Sigmoid colon (tissue), 4 donors: ENCODE data around the gene UTS2.

Source experiments
- EP300 ChIP-seq, 4 donors: sonication (generic); formaldehyde crosslinking; IDR thresholded peaks; one replicate each; pipeline ENCODE4 v1.6.1; 2017; ENCODE audit warnings: antibody characterized with exemption in 4 of 4
- POLR2A ChIP-seq, 2 donors: fragments of 450-650 bp; IDR thresholded peaks; one replicate each; pipeline ENCODE4 v1.6.1; 2016; ENCODE audit warnings: antibody characterized with exemption in 2 of 2, mild to moderate bottlenecking in 2 of 2, moderate library complexity in 2 of 2
- POLR2AphosphoS5 ChIP-seq, 4 donors: sonication (generic); formaldehyde crosslinking; IDR thresholded peaks; one replicate each; pipeline ENCODE4 v1.6.1; 2017; ENCODE audit warnings: antibody characterized with exemption in 4 of 4
- TF ChIP-seq, protein P1 (sequence below), 4 experiments: fragments of 450-650 bp in 3 of 4; fragments of 200-600 bp in 1 of 4; IDR thresholded peaks; one replicate each; pipeline ENCODE4 v1.5.1; 2016 to 2019; ENCODE audit warnings: antibody characterized with exemption in 4 of 4, mild to moderate bottlenecking in 3 of 4, moderate library complexity in 2 of 4

DNA sequence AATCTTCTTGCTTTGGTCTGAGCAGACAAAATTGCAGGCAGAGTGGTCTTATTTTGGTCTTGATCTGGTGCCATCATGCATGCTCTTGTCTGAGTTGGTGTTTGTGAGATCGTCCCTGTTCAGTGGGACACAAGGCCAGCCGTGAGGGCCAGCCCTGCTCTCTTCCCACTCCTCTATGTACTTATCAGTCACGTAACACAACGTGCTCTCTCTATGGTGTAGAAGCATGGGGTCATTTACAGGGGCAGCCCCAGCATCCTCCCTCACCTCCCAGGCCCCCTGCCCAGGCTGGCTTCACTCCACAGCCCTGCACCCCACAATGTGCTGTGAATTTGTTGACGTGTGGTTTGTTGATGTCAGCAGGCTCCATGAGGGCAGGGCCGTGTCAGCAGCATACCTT, 18.3 kb upstream of the UTS2 start:
- TF ChIP-seq POLR2A (IDR thresholded peaks at IDR 0.05) (no peak), EP300 (IDR thresholded peaks at IDR 0.05) (no peak), POLR2AphosphoS5 (IDR thresholded peaks at IDR 0.05) (no peak)
- TF ChIP-seq, protein P1, sequence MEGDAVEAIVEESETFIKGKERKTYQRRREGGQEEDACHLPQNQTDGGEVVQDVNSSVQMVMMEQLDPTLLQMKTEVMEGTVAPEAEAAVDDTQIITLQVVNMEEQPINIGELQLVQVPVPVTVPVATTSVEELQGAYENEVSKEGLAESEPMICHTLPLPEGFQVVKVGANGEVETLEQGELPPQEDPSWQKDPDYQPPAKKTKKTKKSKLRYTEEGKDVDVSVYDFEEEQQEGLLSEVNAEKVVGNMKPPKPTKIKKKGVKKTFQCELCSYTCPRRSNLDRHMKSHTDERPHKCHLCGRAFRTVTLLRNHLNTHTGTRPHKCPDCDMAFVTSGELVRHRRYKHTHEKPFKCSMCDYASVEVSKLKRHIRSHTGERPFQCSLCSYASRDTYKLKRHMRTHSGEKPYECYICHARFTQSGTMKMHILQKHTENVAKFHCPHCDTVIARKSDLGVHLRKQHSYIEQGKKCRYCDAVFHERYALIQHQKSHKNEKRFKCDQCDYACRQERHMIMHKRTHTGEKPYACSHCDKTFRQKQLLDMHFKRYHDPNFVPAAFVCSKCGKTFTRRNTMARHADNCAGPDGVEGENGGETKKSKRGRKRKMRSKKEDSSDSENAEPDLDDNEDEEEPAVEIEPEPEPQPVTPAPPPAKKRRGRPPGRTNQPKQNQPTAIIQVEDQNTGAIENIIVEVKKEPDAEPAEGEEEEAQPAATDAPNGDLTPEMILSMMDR (IDR thresholded peaks at IDR 0.05): no peak
